Activated T-cell treated with anti-CD3 and anti-CD28 coated beads, Interleukin-2, amount 50 U/mL, for 48 hours (primary cell): ENCODE data around the gene CDC14A.
A peak's percentile ranks its signal among the peaks of the same experiment; 100 is the strongest.
"Not testable (repeated sequence)": the region's sequence is repeated elsewhere in the genome, so short reads cannot be mapped to it uniquely, and the experiment has no call there.

ENCODE experiments used
- DNase-seq, 2 experiments: peaks; one replicate each; pipeline ENCODE4 v3.0.0-alpha.2; 2020

CDC14A gene

DNA sequence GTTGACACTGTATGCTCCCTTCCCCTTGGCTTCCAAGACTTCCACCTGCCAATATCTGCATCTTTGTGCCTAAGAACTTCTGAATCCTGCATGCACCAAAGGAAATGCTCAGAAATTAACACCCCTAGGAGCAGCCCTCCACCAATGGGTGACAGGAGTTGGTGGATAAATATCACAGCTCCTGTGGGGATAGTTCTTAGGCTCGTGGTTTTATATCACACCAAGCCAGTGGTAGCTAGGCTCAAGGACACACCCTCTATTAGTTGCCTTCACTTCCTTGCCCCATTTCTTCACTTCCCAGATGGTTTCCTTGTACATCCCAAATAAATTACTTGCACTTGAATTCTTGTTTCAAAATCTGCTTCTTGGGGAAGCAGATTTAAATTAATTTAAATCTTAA lies 16.9 kb upstream of the CDC14A start:
- DNase-seq, result no peak

DNA sequence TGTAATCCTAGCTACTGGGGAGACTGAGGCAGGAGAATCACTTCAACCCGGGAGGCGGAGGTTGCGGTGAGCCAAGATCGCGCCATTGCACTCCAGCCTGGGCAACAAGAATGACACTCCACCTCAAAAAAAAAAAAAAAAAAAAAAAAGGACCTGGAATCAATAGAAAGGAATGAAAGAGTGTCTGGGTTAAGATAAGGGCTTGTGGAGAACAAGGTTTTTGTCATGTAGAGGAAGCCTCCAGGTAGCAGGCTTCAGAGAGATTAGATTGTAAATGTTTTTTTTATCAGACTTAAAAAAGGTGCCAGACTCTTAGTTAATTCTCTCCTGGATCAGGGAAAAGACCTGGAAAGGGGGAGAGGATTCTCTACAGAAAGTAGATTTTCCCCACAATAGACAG lies 14.4 kb upstream of the CDC14A start:
- not testable (repeated sequence) for DNase-seq

DNA sequence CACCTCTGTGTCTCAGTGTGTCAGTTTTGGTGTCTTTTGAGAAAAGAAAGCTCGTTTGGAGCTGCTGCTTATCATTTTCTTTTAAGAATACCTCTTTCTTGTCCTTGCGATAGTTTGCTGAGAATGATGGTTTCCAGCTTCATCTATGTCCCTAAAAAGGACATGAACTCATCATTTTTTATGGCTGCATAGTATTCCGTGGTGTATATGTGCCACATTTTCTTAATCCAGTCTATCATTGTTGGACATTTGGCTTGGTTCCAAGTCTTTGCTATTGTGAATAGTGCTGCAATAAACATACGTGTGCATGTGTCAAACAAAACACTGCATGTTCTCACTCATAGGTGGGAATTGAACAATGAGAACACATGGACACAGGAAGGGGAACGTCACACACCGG lies 12.6 kb upstream of the CDC14A start:
- not testable (repeated sequence) for DNase-seq

DNA sequence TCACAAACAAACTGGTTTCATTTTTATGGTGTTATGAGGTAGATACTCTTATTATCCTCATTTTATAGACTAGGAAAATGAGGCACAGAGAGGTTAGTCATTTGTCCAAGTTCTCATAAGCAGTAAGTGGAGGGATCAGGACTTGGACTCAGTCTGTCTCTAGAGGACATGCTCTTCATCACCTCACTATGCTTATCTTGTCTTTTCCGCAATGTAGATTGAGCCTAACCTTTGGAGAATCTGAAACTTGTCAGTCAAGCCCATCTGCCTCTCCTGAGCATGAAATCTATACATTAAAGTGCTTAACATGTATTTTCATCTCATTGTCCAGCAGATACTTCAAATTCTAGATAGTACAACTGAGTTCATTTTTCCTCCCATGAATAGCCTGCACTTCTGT lies 11.8 kb upstream of the CDC14A start:
- no peak for DNase-seq

DNA sequence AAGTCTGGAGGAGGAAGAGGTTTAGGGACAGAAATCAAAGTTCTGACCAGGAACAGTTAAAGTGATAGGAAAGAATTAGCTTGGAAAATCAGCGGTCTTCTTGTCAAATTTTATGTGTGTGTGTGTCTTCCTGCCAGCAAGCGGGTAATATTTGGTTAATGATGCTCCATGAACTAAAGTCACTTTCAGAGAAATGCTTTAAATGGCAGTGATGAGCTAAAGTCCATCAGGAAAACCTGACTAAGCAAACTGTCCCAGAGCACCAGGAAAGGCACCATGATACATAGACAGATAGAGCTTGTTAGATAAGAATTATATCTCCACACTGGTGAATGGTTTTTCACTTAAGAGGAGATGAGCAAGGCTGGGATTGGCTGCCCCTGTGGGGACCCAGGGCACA lies 10.0 kb upstream of the CDC14A start:
- no peak for DNase-seq

DNA sequence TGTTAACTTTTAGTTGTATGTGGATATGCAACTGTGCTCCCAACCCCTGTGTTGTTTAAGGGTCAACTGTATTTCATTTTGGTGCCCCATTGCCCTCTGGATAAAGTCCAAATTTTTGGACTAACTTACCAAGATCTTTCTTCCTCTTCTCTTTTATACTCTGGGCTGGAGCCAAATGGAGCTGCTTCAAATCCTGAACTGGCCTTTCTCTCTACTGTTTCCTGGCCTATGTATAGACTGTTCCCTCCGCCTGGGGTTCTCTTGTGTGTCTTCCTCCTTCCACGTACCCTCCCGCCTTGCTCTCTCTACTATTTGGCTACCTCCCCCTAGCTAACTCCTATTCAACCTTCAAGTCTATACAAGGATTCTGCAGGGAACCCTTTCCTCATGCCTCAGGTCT lies 8.4 kb upstream of the CDC14A start:
- DNase-seq, result no peak

DNA sequence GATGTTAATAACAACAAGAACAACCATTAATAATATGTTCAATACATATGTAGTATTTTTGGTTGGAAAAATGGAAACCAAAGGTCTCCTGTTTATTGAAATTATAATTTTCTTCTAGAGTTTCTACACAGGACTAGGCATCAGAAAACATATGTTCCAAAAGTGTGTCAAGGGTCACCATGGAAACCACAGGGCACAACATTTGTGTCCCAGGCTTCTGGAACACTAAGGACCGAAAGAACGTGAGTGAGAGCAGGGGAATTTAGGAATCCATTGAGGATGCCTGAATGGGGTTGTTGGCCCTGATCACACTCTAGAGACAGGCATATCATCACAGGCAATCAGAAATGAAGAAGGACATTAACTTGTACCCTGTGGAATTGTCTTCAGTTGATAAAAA lies 7.5 kb upstream of the CDC14A start:
- no peak for DNase-seq

DNA sequence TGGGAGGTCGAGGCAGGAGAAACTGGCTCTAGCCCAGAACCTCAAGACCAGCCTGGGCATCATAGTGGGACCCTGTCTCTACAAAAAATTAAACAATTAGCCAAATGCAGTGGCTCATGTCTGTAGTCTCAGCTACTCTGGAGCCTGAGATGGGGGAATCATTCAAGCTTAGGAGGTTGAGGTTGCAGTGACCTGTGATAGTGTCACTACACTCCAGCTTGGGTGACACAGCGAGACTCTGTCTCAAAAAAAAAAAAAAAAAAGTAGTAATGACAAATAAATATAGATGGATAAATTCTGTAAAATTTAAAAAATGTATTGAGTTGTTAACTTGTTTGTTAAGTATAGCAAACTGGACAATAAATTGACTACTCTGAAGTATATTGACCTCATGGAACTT lies 5.9 kb upstream of the CDC14A start:
- DNase-seq, result no peak

DNA sequence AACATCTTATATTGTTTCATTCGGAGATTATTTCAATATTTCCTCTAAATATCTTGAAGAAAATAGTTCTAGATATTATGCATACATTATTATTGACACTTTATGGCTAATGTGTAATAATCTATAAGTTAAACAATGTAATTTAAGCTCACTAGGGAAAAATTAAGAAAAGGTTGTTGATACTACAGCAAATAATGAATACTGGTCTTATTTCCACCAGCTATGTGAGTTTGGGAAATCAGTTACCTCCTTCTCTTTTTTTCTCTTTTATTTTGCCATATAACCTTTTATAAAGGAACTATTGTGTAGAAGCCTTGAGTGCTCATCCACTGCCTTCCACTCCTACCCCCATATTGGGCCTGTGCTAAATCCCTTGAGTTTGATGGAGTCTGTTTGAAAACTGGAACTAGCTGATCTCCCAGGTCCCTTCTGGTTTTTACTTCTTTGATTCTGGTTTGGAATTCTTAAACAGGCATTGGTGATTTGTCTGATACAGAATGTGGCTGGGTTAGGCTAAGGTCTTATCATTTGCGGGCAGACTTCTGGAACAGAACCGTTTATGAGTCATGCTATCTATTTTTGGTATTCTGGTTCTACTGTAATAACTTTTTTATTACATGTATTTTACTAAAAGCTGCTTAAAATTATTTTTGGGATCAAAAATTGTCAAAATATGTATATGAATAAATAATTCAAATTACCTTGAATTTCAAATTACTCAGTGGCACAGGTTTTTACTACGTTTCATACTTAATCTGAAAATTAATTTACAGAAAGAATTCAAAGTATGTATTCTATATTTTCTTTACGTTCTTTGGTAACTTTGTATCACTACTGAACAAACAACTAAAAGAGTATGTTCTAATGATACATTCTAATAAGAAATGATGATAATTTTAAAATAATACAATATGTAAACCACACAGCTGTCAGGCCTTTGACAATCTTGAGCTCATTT lies 5.0 kb upstream of the CDC14A start:
- no peak for DNase-seq

DNA sequence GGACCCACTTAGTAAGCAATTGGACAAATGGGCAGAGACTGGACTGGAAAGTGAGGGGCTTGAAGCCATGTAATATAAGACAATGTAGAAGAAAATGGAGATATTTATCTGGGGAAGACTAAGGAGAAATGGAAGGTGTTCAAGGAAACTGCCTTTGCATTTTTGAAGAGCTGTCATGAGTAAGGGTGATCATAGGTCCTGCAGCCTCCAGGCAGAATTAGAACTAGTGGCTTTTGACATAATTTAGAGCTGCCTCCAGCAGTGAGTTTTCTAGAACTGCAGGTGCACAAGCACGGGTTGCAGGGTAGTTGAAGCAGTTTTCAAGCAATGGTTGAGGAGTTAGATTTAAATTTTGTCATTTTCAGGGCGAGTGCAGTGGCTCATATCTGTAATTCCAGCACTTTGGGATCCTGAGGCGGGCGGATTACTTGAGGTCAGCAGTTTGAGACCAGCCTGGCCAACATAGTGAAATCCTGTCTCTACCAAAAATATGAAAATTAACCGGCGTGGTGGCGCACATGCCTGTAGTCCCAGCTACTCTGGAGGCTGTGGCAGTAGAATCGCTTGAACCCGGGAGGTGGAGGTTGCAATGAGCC lies 3.7 kb upstream of the CDC14A start:
- DNase-seq, result no peak

DNA sequence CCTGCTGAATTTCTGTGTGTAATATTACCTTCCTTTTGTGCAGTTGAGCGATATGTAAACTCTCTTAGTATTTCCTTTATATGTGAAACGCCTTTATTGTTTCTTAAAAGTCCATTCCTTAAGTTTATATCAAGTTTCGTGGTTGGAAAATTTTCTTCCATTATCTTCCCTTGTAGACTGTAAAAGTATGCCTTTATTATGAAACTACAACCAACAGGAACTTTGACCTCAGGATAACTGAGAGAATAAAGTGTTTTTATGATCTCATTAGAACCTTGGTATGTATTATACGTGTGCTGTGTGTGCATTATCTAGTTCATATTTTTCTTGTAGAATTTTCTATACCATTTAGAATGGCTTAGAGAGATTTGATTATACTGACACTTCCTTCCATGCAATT lies 3.1 kb upstream of the CDC14A start:
- no peak for DNase-seq

DNA sequence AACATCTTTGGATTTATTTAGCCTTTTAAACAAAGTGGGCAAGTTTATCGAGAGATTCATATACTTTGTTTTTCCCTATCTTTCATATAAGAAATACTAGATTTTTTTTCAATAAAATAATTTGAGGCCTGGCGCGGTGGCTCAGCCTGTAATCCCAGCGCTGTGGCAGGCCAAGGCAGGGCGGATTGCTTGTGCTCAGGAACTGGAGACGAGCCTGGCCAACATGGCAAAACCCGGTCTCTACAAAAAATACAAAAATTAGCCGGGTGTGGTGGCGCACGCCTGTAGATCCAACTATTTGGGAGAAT lies 1.6 kb upstream of the CDC14A start:
- DNase-seq, result no peak

DNA sequence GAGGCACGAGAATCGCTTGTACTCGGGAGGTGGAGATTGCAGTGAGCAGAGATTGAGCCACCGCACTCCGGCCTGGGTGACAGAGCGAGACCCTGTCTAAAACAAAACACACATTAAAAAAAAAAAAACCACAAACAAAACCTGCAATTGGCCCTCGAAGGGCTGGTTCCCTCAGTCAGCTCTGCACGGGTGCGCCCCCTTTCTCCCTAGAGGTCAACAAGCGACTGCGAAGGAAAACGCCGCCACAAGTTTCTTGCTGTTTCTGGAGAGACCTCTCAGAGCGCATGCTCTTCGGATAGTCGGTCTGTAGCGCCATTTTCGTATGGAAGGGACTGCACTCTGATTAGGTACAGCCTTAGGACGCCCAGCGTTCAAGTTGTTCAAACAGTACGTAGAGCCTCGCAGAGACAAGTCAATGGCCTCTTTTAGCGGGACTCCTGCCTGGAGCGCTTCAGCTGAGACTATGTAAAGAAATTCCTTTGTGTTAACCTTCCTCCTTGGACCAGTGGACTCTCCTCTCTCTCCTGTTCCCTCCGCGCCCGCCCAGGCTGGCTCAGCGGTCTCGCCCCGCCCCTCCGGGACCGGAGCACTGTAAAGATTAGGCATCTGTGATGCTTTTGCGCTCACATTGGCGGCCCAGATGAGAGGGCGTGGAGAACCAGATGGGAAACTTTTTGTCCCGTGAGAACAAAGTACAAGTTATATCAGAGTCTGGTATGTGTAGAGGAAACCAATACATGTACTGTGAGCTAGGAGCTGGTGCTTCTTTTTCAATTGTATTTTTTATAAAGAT lies 1.0 kb upstream of the CDC14A start:
- DNase-seq, result peak; percentile 94

DNA sequence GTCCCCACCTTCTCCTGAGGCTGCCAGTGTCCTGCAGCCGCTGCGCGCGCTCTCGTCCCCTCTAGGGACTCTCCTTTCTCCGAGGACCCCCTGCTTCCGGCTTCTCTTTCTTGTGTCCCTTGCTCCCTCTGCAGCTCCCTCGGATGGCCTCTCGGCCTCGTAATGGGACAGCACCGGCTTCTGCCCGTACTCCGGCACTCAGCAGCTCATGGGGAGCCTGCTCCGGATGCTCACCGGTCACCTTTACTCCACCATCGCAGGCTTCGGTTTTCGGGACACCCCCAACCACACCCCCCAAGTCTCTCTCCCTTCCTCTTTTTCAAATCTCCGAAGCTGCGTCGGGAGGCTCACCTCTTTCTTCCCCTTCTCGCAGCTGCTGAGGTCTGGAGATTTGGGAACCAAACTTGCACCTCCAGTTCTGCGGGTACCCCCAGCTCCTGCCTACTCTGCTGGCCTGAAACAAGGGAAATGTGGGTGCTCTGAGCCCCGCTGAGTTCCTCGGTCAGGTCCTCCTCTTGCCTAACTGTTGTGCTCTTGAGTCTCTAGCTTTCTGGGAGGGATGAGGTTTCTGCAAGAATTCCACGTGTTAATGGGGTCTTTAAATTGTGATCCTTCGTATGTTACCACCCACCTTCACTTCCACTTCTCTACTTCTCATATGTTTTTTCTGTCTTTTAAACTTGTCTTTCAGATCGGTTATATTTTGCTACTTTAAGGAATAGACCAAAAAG lies 930 bp downstream of the CDC14A start:
- peak; percentile 65 to 69 for DNase-seq

DNA sequence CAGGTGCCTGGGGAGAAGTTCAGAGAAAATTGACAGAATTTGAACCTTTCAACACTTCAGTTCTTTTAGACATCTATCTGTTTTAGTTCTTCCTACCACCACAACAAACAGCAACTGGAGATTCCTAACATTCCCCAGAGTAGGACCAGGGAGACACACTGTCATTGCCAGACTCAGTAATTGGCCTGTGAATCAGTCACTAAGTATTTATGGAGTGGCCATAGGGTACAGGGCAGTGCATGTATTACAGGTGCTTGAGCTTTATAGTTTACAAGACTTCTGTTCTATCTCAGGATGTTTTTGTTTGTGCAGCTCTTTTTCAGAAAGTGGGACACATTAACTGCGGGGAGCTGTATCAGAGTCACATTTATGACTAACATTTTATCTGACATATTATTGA lies 1.7 kb downstream of the CDC14A start:
- DNase-seq, result no peak

DNA sequence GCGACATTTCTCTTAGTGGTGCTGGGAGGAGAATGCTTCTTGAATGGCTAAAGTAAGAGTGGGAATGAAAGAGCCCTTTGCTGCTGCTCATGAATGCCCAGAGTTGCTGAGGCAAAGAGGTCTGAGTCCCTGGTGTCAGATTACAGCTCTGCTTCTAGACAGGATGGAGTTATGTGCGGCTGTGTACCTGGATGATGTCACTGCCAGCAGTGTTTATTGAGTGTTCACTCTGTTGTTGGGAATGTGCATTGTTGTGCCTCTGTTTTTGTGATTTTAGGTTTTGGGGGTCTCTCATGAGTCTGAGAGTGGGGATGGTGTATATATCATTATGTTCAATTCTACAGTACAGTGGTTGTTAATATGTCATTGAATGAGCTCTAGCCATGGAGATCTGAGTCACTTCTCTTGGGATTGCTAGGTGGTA lies 2.7 kb downstream of the CDC14A start:
- DNase-seq, result no peak

DNA sequence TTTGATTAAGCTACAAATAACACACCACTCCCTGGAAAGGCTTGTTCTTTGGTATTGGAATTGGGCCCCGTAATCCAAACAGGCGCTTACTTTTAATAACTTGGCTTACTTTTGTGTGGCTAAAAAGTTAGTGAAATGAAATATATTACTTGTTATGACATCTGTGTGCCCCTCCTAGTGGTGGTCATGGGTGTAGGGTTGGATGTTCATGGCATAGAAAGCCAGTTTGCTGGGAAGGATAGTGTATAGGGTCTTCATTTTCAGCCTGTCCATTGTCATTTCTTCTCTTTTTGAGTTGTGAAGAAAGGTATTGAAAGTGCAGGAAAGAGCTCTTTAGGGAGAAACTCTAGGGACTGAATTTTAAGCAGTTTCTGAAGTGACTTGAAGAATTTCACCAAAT lies 5.9 kb downstream of the CDC14A start:
- DNase-seq, result no peak

DNA sequence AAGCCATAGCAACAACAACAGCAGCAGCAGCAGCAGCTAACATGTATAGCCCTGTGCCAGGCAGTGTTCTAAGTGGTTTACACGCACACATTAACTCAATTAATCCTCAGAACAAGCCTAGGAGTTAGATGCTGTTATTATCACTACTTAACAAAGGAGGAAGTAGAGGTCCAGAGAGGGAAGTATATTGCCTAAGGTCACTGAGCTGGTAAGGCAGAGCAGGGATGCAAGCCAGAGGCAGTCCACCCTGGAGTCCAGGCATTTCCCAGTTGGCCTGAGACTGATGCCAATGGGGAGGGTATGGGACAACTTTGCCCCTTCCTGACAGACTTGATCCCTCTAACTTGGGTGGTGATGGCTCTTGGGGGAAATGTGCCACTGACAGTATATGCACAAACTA lies 6.8 kb downstream of the CDC14A start:
- no peak for DNase-seq

DNA sequence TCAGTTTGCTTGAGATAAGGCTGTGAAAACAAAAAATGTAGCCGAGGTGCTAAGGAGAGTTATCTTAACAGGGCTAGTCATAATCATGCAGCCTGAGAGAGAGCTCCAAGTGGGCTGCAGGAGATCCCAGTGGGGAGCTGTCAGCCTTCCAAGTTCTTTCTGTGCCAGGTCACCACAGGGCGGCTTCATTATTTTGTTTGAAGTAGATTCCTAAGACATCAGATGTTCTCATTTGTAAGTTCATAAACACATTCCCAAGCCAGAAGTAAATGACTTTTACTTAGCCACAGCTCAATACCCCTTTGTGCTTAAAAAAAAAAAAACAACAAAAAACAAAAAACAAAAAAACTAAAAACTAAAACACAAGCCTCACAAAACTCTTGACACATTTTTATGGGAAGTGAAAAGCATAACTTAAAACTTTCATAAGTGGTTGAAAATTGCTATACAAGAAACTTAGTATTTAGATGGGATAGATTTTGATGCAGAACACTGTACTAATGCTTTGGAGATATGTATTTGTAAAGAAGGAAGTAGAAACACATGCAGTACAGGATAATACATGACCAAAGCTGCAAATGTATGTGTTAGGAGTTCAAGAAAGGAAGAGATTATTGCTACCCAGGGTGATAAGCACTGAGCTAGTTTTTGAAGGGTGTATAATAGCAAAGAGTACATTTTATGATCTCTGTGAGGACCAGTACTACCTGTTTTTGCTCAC lies 8.6 kb downstream of the CDC14A start:
- no peak for DNase-seq

DNA sequence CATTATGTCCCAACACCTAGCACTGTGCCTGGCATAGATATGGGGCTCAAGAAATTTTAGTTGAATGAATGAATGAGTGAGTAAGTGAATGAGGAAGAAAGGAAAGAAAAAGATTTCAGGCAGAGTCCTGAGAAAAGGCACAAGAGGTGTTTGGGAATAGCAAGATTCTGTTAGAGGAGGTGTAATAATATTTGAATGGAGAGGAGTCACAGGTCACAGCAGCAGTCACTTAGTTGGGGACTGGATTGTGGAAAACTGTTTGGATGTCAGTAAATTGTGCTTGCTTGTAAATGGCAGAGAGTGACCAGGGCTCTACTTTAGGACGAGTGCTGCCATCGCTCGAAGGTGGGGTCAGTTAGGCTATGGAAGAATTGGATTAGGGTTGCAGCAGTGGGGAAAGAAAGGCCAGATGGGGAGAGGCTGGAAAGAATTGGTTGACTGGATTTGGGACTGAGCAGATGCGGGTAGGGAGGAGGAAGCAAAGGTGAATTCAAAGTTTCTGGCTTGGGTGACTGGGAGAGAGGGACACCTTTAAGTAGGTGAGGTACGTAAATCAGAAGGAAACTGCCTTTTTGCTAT lies 9.3 kb downstream of the CDC14A start:
- DNase-seq, result no peak

DNA sequence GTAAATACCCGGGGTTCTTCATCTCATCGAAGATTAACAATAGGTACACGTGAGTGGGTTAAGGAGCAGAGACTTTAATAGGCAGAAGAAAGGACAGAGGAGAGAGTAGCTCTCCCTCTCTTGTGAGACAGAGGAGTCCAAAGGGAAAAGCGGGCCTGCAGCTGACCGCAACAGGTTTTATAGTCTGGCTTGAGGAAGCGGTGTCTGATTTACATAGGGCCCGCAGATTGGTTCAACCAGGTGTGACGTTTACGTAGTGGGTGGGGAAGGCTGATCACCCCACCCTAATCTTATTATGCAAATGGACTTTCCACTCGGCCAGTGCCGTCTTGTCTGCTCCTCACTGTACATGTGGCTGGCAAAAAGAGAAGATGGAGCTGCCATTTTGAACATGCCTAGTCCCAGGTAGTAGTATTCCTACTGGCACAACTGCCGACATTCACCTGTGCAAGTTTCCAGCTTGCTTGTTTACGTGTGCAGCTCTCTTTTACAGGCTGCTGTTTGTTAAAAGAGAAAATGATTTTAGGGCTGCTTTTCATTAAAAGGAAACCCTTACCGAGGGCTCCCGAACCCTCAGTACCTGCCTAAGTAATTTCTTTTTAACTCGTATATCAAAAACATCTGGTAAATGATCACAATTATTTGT lies 10.6 kb downstream of the CDC14A start:
- no peak for DNase-seq

DNA sequence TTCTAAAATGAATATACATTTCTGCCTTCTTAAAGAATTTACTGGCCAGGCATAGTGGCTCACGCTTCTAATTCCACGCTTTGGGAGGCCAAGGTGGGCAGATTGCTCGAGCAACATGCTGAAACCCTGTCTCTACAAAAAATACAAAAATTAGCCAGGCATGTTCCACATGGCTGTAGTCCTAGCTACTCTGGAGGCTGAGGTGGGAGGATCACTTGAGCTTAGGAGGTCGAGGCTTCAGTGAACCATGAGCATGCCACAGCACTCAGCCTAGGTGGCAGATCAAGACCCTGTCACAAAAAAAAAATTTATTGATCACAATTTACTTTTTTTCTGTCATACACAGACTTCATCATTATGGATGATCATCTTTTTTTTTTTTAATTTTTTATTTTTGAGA lies 11.5 kb downstream of the CDC14A start:
- no peak for DNase-seq
